NCI-H187 treated with DMSO at 0.1 percent for 48 hours (cell line): Measurements from ENCODE around the gene SLC4A2.
"Not testable (repeated sequence)": the region's sequence is repeated elsewhere in the genome, so short reads cannot be mapped to it uniquely, and the experiment has no call there.

Experiments used
- DNase-seq: peaks from one replicate; lab custom pipeline; 2025; lab: John Stamatoyannopoulos, UW

SLC4A2 gene

GRCh38 chr7:151025924-151026671 lies 33.3 kb upstream of the SLC4A2 start:
- DNase-seq, result no peak

GRCh38 chr7:151026771-151027727 lies 32.3 kb upstream of the SLC4A2 start:
- DNase-seq, result not testable (repeated sequence)

- DNase-seq, result not testable (repeated sequence)
Measured at GRCh38 chr7:151027728-151028130, 31.7 kb upstream of the SLC4A2 start.

- peak; percentile 98 for DNase-seq
Measured at GRCh38 chr7:151028131-151028947, 31.1 kb upstream of the SLC4A2 start, which contains the start of gene ABCB8. ABCB8 (plus strand) TSS chr7:151028450; CDS start chr7:151028516, 66 bp downstream.

DNA sequence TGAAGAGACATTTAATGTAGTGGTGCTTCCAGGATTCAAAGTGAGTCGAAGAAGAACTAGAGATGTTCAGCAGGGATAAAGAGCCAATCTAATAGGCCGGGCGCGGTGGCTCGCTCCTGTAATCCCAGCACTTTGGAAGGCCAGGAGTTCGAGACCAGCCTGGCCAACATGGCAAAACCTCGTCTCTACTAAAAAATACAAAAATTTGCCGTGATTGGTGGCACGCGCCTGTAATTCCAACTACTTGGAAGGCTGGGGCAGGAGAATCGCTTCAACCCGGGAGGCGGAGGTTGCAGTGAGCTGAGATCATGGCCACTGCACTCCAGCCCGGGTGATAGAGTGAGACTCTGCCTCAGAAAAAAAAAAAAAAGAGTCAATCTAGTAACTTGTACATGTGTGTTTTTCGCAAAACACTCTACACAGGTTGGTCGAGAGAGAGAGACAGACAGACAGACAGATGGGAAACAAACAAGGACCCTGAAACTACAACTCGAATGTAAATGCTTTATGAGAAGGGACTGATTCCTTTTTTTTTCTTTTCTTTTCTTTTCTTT lies 30.4 kb upstream of the SLC4A2 start:
- no peak for DNase-seq

DNA sequence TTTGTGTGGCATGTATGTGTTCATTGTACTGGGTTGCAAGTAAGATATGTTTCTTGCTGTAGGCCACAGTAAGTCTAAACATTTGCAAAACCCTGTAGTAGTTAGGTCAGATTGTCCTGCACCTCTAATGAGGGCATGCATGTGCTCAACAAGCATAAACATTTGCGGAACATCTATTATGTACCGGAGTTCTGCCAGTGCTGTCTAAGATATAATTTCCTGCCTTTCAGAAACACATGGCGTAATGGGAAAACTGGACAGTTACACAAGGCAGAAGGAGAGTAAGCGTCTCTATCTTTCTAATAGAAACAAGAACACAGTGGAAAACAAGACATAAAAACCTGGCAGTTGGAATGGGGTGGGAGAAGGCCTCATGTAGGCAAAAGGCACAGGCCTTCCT lies 28.4 kb upstream of the SLC4A2 start:
- DNase-seq, result no peak

- DNase-seq, result no peak
Measured at GRCh38 chr7:151032936-151033863, 26.2 kb upstream of the SLC4A2 start.

- no peak for DNase-seq
Measured at GRCh38 chr7:151033864-151034249, 25.5 kb upstream of the SLC4A2 start.

GRCh38 chr7:151034312-151035025 lies 24.9 kb upstream of the SLC4A2 start:
- no peak for DNase-seq

GRCh38 chr7:151035026-151035717 lies 24.2 kb upstream of the SLC4A2 start:
- no peak for DNase-seq

DNA sequence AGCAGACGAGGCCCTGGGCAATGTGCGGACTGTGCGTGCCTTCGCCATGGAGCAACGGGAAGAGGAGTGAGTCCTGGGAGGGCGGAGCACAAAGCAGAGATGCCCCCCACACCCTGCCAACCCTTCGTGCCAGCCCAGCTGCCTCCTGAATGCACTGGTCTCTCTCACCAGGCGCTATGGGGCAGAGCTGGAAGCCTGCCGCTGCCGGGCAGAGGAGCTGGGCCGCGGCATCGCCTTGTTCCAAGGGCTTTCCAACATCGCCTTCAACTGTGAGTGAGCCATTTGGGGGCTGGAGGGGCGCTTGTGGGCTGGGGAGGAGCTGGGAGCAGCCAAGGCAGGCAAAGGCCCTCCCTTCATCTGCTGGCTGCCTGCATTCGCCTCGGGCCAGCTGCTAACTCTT lies 23.5 kb upstream of the SLC4A2 start:
- no peak for DNase-seq

DNA sequence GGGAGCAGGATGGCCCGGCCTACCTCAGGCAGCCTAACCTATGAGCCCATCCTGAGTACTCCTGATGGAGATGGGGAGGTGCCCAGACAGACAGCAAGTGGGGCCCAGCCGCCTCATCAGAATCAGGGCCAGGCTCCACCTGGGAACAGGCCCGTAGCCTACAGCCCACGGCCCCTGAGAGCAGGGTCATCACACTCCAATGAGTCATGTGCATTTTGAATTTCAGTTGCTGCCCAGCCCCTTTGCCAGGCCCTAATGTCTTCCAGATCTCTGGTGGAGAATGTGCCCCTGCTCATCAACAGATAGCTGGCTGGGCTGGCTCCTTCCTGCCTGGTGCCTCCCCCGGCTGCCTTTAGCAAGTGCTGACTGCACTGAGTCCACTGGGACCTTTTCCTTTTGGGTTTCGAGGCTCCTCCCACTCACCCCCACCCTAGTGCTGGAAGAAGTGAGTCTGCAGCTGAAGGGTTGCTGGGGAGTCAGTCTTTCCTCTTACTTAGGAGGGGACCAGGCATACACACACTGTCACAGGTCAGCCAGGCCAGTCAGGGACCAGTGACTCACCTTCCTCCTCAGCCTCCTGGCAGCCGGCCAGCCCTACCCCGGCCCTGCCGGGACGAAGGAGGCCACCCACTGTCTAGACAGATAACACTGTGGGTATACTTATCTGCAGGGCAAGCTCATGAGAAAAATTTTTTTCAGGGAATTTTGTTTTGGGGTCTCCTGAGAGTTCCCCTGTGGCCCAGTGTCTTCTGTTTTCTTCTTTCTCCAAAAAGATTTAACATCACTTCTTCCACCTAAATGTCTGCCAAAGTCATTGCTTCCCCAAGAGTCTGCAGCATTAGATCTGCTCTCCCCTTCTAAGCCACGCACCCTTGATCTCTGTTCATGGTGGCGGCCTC lies 20.2 kb upstream of the SLC4A2 start:
- DNase-seq, result no peak

DNA sequence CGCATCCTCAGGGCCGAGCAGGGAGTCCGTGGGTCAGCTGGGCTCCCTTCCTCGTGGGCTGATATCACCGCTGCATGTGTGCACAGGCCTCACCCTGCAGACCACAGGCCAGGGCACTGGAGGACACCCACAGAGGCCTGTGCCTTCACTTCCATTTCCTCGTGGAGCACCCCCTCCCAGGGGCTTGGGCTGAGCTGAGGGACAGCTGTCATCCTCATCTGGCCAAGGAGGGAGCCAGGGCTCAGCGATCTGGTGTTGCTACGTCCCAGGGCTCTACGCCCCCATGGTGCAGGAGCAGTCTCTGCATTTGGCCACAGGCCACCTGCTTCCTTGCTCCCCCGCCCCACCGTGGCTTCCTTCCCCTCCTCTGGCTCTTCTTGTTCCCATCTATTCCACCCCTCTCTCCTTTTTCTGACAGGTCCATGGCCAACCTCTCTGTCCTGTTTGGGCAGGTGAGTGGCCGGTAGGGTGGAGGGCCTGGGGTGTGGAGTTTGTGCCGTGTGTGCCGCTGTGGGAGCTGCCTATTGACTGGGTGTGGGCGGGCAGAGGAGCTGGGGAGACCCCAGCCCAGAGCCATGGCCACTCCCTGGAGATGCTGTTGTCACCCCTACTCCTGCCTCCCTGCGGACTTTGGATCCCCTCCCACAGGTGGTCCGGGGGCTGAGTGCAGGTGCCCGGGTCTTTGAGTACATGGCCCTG lies 19.4 kb upstream of the SLC4A2 start:
- no peak for DNase-seq

- no peak for DNase-seq
Measured at GRCh38 chr7:151040616-151041375, 18.6 kb upstream of the SLC4A2 start.

DNA sequence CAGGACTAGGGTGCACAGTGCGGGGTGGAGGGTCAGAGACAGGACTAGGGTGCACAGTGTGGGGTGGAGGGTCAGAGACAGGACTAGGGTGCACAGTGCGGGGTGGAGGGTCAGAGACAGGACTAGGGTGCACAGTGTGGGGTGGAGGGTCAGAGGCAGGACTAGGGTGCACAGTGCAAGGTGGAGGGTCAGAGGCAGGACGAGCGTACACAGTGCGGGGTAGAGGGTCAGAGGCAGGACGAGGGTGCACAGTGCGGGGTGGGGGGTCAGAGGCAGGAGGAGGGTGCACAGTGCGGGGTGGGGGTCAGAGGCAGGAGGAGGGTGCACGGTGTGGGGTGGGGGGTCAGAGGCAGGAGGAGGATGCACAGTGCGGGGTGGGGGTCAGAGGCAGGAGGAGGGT lies 15.9 kb upstream of the SLC4A2 start:
- DNase-seq, result not testable (repeated sequence)

GRCh38 chr7:151043959-151044358 lies 15.4 kb upstream of the SLC4A2 start:
- no peak for DNase-seq

- no peak for DNase-seq
Measured at GRCh38 chr7:151045262-151045661, 14.1 kb upstream of the SLC4A2 start.
